ENCODE results near the gene FABP2. TPM values are rescaled to one million over a fixed set of nuclear protein-coding genes. Genes with fewer than 3 reads are reported as not detected.
"Not testable (repeated sequence)": the region's sequence is repeated elsewhere in the genome, so short reads cannot be mapped to it uniquely, and the experiment has no call there.

The FABP2 gene
- total and polyA plus RNA-seq, 8 donors: 0.12 to 14.3 (median 3.8) TPM; not detected in 5

- Histone ChIP-seq H3K4me1 (peaks cover 10 to 26% (median 15%) of the 10 kb centered on the region in 4 donors), H3K36me3 (peaks cover 10 to 56% (median 41%) of the 10 kb centered on the region in 4 donors), H3K27ac (no peak overlapping the region), H3K9me3 (no peaks in the 10 kb centered on the region), H3K27me3 (no peaks in the 10 kb centered on the region), H3K4me3 (no peak overlapping the region)
- WGBS, 5 donors: 95 to 98% (median 97%) methylated on average over 5 of the region's 5 CpGs
- no peak for TF ChIP-seq EP300 (IDR thresholded peaks at IDR 0.05)
- no peak for TF ChIP-seq POLR2AphosphoS5 (IDR thresholded peaks at IDR 0.05)
- no peak for TF ChIP-seq CTCF (IDR thresholded peaks at IDR 0.05)
- no peak for DNase-seq
- intact Hi-C loops (cut with DNase I; ENCODE audit: low total_unique reads): loop anchor here (10.0 kb wide), 2 partner anchors 255 to 305 kb away; no protein-coding TSS in a partner anchor
Observed at GRCh38 chr4:119289313-119289712, 32.6 kb downstream of the FABP2 start.

GRCh38 chr4:119286377-119287002 lies 35.4 kb downstream of the FABP2 start:
- peaks cover 11 to 46% (median 30%) of the 10 kb centered on the region in 4 donors for H3K4me1 ChIP-seq
- H3K9me3 ChIP-seq: no peaks in the 10 kb centered on the region
- WGBS, 5 donors: 48 to 69% (median 55%) methylated on average over 3 of the region's 3 CpGs
- intact Hi-C loops (cut with DNase I; ENCODE audit: low total_unique reads): loop anchor here (10.0 kb wide), 2 partner anchors 252 to 302 kb away; no protein-coding TSS in a partner anchor
- H3K4me3 ChIP-seq: no peak overlapping the region
- peak in 1 of 2 donors; percentile 81 for DNase-seq
- no peaks in the 10 kb centered on the region for H3K27me3 ChIP-seq
- H3K36me3 ChIP-seq: peaks cover 0 to 33% (median 22%) of the 10 kb centered on the region in 4 donors
- H3K27ac ChIP-seq: no peak overlapping the region
- TF ChIP-seq EP300 (IDR thresholded peaks at IDR 0.05) (no peak), CTCF (IDR thresholded peaks at IDR 0.05) (peak in 5 of 7 experiments; percentile 20 to 60 (median 46))

- peak overlapping the region in 4 of 5 donors; percentile 5 to 50 (median 25) for H3K27ac ChIP-seq
- 5 to 13% (median 12%) methylated on average over 4 of the region's 4 CpGs for WGBS, 5 donors
- peaks cover 0 to 32% (median 25%) of the 10 kb centered on the region in 4 donors for H3K36me3 ChIP-seq
- TF ChIP-seq CTCF (IDR thresholded peaks at IDR 0.05): peak in 3 of 7 experiments; percentile 14 to 52 (median 21)
- TF ChIP-seq POLR2AphosphoS5 (IDR thresholded peaks at IDR 0.05): no peak
- H3K4me1 ChIP-seq: peaks cover 11 to 59% (median 30%) of the 10 kb centered on the region in 4 donors
- no peak overlapping the region for H3K4me3 ChIP-seq
- H3K27me3 ChIP-seq: no peaks in the 10 kb centered on the region
- no peaks in the 10 kb centered on the region for H3K9me3 ChIP-seq
- intact Hi-C loops (cut with DNase I; ENCODE audit: low total_unique reads): loop anchor here (10.0 kb wide), 2 partner anchors 250 to 300 kb away; no protein-coding TSS in a partner anchor
- DNase-seq: peak in 1 of 2 donors; percentile 26
Observed at GRCh38 chr4:119284876-119285780, 36.8 kb downstream of the FABP2 start.

- no peak overlapping the region for H3K4me3 ChIP-seq
- H3K36me3 ChIP-seq: peaks cover 0 to 25% (median 16%) of the 10 kb centered on the region in 4 donors
- intact Hi-C loops (cut with DNase I; ENCODE audit: low total_unique reads): loop anchor here (10.0 kb wide), 2 partner anchors 247 to 297 kb away; no protein-coding TSS in a partner anchor
- no peaks in the 10 kb centered on the region for H3K9me3 ChIP-seq
- WGBS, 5 donors: 55 to 71% (median 59%) methylated on average over 2 of the region's 2 CpGs
- H3K27me3 ChIP-seq: no peaks in the 10 kb centered on the region
- no peak for TF ChIP-seq POLR2AphosphoS5 (IDR thresholded peaks at IDR 0.05)
- TF ChIP-seq CTCF (IDR thresholded peaks at IDR 0.05): no peak
- no peak for TF ChIP-seq EP300 (IDR thresholded peaks at IDR 0.05)
- no peak for TF ChIP-seq POLR2A (IDR thresholded peaks at IDR 0.05)
- peak overlapping the region in 1 of 5 donors; percentile 38 for H3K27ac ChIP-seq
- DNase-seq: no peak
- peaks cover 11 to 55% (median 30%) of the 10 kb centered on the region in 4 donors for H3K4me1 ChIP-seq
Observed at GRCh38 chr4:119281393-119281792, 40.5 kb downstream of the FABP2 start.

- intact Hi-C loops (cut with DNase I; ENCODE audit: low total_unique reads): loop anchor here (10.0 kb wide), 2 partner anchors 245 to 295 kb away; no protein-coding TSS in a partner anchor
- DNase-seq, H3K9me3 ChIP-seq, H3K27ac ChIP-seq, H3K27me3 ChIP-seq, H3K4me3 ChIP-seq: not testable (repeated sequence)
- peaks cover 0 to 25% (median 16%) of the 10 kb centered on the region in 4 donors for H3K36me3 ChIP-seq
- H3K4me1 ChIP-seq: peaks cover 3 to 41% (median 22%) of the 10 kb centered on the region in 4 donors
- 93 to 97% (median 95%) methylated on average over 8 to 12 of the region's 12 CpGs for WGBS, 5 donors
Observed at GRCh38 chr4:119279945-119280344, 42.0 kb downstream of the FABP2 start.

- H3K27ac ChIP-seq; intact Hi-C loops (cut with DNase I; ENCODE audit: low total_unique reads); H3K4me3 ChIP-seq; H3K27me3 ChIP-seq; H3K9me3 ChIP-seq; DNase-seq: not testable (repeated sequence)
- WGBS, 5 donors: 85 to 94% (median 89%) methylated on average over 6 to 19 of the region's 19 CpGs
- Histone ChIP-seq H3K36me3 (peaks cover 0 to 25% (median 16%) of the 10 kb centered on the region in 4 donors), H3K4me1 (peaks cover 0 to 37% (median 18%) of the 10 kb centered on the region in 4 donors)
Observed at GRCh38 chr4:119279541-119279940, 42.4 kb downstream of the FABP2 start.
